HuH-7 (cell line): Measurements from ENCODE around the gene LDLRAP1.
A peak's percentile ranks its signal among the peaks of the same experiment; 100 is the strongest.

Experiments used
- DNase-seq: peaks from one replicate; pipeline ENCODE4 v3.0.0; 2011; ENCODE audit warnings: low spot score

The LDLRAP1 gene

DNA sequence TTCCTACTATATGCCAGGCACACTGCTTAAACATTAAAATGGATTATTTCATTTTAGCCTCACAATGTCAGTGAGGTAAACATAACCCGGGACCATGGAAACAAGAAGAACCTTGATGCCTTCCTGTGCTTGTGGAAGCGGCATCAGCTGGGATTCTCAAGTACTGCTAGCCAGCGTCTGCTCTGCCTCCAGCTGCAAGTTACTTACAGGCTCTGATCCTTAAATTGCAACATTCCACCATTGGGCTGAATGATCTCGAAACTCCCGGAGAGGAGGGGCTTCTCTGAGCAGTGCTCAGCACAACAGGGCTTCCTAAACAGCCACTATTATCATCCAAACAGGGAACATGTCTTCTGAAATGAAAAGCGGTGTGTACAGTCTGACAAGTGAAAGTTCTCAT is 66.5 kb downstream of the LDLRAP1 start:
- no peak for DNase-seq

- DNase-seq = no peak
Observed at GRCh38 chr1:25610822-25611630, 67.6 kb downstream of the LDLRAP1 start.

GRCh38 chr1:25611843-25612242 is 68.4 kb downstream of the LDLRAP1 start:
- DNase-seq = no peak

- no peak for DNase-seq
Observed at GRCh38 chr1:25612421-25612820, 69.0 kb downstream of the LDLRAP1 start.

DNA sequence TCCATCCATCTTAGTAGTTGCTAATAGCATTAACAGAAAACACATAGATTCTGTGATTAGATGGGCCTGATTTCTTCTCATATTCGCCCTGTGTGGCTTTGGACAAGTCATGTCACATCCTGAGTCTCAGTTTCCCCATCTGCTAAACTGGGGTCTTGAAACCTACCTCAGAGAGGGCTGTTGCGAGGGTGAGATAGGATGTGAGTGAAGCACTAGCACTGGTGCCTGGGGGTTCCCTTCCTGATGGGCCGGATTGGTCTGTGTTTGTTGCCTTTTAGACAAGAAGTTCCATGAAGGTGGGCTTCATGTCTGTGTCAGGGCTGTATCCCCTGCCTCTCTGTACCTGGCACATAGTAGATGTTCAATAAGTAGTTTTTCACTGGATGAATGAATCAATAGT is 69.7 kb downstream of the LDLRAP1 start:
- no peak for DNase-seq

- DNase-seq = no peak
Observed at GRCh38 chr1:25614501-25615171, 71.2 kb downstream of the LDLRAP1 start.

DNA sequence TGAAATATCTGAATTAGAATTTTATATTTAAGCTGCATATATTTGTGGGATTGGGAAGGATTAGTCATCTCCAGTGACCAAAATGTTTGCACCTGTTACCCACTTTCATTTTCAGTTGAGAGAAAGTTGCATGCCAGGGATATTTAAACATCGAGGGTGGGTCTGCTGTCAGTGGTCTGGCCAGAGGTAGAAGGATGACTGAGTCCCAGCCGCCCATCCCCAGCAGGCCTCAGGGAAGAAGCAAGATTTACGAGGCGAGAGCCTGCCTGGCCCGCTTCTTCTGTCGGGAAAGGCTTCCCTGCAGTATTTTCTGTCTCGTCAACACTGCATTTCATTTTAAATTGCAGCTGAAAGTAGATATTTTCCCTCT is 71.8 kb downstream of the LDLRAP1 start:
- DNase-seq = no peak

DNA sequence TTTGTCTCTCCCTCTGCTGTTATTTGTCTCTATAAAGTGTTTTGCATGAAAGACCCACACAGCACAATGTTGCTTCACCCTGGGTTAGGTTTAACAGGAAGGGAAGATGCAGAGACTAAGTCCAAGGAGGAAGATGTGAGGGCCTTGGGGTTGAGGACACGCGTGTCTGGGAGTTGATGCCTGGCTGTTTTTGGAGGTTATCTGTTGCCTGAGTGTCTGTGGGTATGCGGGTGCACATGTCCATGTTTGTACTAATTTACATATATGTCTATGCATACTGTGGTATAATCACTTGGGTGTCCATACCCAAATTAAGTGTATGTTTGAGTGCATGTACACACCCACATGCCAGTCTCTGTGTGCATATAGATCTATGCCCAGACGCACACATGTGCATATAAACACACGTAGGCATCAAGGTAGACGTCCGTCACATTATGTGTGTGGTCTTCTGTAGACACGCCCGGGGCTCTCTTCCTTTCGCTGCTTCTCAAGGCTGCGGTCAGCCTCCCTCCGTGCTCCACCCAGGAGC is 72.2 kb downstream of the LDLRAP1 start:
- DNase-seq = no peak

DNA sequence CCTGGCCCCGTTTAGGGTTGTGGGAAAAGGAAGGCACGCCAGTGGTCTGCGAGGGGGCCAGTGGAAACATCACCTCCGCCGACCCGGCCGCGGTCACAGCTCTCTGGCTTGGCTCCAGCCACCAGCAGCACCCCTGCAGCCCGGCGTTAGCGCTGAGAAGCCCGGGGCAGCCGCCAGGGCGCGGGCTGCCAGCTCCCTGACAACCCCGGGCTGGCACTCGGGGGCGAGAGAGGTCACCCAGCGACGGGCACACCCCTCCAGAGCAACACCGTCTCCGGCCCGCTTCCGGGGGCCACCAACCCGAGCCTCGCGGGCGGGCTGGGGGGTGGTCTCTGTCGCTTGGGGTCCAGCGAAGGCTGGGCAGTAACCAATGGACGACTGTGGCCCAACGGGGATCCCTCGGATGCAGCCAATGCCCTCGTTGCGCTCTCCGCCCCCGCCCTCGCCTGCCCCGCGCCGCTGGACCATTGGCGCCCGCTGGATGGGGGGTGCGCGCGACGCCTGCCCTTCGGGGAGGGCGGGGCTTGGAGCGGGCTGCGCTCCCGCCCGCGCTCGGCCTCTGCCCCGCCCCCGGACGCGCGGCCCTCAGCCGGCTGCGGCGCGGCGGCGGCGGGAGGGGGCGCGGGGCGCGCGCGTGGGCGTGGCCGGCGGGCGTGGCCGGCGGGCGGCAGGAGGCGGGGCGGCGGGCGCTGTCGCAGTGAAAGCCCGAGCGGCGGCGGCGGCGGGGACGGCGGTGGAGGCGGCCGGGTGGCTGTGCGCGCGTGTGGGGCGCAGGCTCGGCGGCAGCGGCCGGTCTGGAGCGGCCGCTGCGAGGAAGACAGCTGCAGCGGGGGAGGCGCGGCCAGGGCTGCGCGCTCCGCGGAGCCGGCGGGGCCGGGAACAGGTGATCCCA is 72.9 kb downstream of the LDLRAP1 start, which contains the start of gene MAN1C1:
MAN1C1 (plus strand) TSS at position 697 of the 892 bp plus-strand sequence. CDS start 1,007 bp downstream, outside the sequence.
- peak; percentile 95 for DNase-seq

DNA sequence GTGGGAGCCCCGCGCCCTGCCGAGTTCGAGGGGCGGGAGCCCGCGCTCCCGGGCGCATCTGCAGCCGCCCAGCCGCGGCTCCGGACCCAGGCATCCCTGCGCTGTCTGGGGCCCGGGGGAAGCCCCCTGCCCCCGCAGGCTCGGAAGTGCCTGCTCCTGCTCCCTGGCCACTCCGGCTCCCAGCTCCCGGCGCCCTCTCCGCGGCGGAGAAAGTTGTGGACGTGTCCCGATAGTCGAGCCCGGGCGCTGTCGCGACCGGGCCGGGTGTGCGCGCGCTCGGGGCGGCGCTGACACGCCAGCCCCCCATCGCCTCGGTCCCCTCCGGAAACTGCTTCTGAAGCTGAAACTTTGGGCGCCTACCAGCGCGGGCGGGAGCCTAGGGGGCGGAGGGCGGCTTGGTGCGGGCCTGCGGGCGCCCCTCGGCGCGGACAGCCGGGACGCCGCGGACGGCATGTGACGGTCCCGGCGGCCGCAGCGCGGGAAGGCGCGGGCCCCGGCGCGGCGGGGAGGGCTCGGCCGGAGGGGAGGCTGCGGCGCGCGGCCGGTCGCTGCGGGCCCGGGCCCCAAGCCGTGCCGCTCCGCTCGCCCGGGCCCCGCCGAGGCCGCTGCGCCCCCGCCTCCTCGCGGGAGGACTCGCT is 73.7 kb downstream of the LDLRAP1 start:
- DNase-seq = no peak

DNA sequence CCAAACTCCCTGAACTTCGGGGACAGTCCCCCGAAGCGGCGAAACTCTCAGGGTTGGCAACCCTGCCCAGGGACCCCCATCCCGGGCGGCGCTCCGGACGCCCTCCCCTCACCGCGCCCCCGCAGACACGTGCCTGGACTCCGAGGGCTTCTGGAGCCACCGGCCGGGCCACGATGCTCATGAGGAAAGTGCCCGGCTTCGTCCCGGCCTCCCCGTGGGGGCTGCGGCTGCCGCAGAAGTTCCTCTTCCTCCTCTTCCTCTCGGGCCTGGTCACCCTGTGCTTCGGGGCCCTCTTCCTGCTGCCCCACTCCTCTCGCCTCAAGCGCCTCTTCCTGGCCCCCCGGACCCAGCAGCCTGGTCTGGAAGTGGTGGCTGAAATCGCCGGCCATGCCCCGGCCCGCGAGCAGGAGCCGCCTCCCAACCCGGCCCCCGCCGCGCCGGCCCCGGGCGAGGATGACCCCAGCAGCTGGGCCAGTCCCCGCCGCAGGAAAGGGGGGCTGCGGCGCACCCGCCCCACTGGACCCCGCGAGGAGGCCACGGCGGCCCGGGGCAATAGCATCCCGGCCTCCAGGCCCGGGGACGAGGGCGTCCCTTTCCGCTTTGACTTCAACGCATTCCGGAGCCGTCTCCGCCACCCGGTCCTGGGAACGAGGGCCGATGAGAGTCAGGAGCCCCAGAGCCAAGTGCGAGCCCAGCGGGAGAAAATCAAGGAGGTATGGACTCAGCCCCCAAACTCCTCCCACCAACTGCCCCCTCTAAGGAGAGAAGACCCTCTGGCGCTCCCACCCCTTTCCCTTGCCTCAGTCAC is 74.4 kb downstream of the LDLRAP1 start:
- no peak for DNase-seq

DNA sequence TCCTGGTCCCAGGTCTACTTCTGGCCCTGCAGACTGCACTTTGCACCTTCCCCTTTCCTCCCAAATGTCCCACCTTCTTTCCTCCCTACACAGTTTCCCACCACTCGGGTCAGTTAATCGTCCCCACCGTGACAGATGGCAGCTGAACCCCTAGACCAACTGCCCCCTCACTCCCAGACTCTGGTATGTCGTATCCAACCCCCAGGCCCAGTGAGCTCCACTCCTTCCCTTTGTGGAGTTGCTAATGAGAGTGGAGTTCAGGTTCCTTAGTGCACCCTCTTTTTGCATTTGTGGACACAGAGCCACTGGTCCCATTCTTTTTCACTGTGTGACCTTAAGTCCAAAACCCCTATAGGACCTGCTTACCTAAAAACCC is 75.0 kb downstream of the LDLRAP1 start:
- no peak for DNase-seq
